Panc1 (cell line): ENCODE results near the gene CAPN8.

Source experiments
- POLR2AphosphoS5 ChIP-seq: IDR thresholded peaks from 2 replicates; pipeline ENCODE4 v1.6.1; 2012; ENCODE audit warnings: mild to moderate bottlenecking, low read depth, low read length, moderate library complexity
- TF ChIP-seq, protein P1 (sequence below): fragments of 450-650 bp; IDR thresholded peaks from 2 replicates; pipeline ENCODE4 v1.5.1; 2017; ENCODE audit warnings: mild to moderate bottlenecking

GRCh38 chr1:223492044-223492443 is 173.5 kb downstream of the CAPN8 start:
- TF ChIP-seq, protein P1, sequence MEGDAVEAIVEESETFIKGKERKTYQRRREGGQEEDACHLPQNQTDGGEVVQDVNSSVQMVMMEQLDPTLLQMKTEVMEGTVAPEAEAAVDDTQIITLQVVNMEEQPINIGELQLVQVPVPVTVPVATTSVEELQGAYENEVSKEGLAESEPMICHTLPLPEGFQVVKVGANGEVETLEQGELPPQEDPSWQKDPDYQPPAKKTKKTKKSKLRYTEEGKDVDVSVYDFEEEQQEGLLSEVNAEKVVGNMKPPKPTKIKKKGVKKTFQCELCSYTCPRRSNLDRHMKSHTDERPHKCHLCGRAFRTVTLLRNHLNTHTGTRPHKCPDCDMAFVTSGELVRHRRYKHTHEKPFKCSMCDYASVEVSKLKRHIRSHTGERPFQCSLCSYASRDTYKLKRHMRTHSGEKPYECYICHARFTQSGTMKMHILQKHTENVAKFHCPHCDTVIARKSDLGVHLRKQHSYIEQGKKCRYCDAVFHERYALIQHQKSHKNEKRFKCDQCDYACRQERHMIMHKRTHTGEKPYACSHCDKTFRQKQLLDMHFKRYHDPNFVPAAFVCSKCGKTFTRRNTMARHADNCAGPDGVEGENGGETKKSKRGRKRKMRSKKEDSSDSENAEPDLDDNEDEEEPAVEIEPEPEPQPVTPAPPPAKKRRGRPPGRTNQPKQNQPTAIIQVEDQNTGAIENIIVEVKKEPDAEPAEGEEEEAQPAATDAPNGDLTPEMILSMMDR: no peak
- TF ChIP-seq POLR2AphosphoS5: no peak
